H1 (cell line): ENCODE results near the gene STK39. TPM values are rescaled to one million over a fixed set of nuclear protein-coding genes. Genes with fewer than 3 reads are reported as not detected.

Source experiments
- CTCF ChIA-PET: fragments of 300-600 bp; sonication (Branson Sonifier 250); formaldehyde crosslinking; loops from one replicate; lab custom pipeline; 2021; ENCODE audit not compliant: partially characterized antibody; lab: Charles Lee
- POLR2A ChIA-PET: fragments of 300-600 bp; sonication (Branson Sonifier 250); formaldehyde crosslinking; loops from one replicate; lab custom pipeline; 2021; ENCODE audit warnings: inconsistent platforms; ENCODE audit not compliant: partially characterized antibody; lab: Charles Lee
- DNase-seq, 2 experiments: peaks; one replicate each; pipeline versions ENCODE4 v3.0.0 to v3.0.0-alpha.2; 2010 to 2022; ENCODE audit warnings: low spot score in 2 of 2, low read depth in 1 of 2, mixed read lengths in 1 of 2
- FAIRE-seq: peaks from 2 replicates; lab custom pipeline; 2011; peaks lifted over from hg19 to GRCh38; lab: Jason Lieb, UNC
- H2AFZ ChIP-seq: 2 replicates; pipeline ENCODE4 v1.8.1; 2012; ENCODE audit warnings: low read length, inconsistent platforms
- H2AK5ac ChIP-seq: 2 replicates; pipeline ENCODE4 v1.6.1; 2013; ENCODE audit warnings: low read depth, low read length
- H2BK120ac ChIP-seq: replicated peaks from 2 replicates; pipeline ENCODE3; 2013; ENCODE audit warnings: low read depth, low read length, inconsistent platforms
- H2BK12ac ChIP-seq: 2 replicates; pipeline ENCODE4 v1.6.1; 2013; ENCODE audit warnings: low read depth, low read length
- H2BK15ac ChIP-seq: 2 replicates; pipeline ENCODE4 v1.6.1; 2013; ENCODE audit warnings: low read length
- H2BK20ac ChIP-seq: 2 replicates; pipeline ENCODE4 v1.6.1; 2013; ENCODE audit warnings: low read length
- H2BK5ac ChIP-seq: 2 replicates; pipeline ENCODE4 v1.6.1; 2013; ENCODE audit warnings: low read depth, low read length
- H3K14ac ChIP-seq: 2 replicates; pipeline ENCODE4 v1.6.1; 2013; ENCODE audit warnings: inconsistent platforms; ENCODE audit not compliant: insufficient read length
- H3K18ac ChIP-seq: 2 replicates; pipeline ENCODE4 v1.6.1; 2013; ENCODE audit warnings: low read length; ENCODE audit errors: extremely low read depth
- H3K23ac ChIP-seq: 2 replicates; pipeline ENCODE4 v1.6.1; 2013; ENCODE audit warnings: inconsistent platforms; ENCODE audit not compliant: insufficient read length
- H3K23me2 ChIP-seq: 2 replicates; pipeline ENCODE4 v1.6.1; 2013; ENCODE audit warnings: low read depth, low read length
- H3K27ac ChIP-seq: 2 replicates; pipeline ENCODE4 v1.6.1; 2011; ENCODE audit warnings: low read depth, low read length, inconsistent platforms
- H3K27me3 ChIP-seq, 4 experiments: replicated peaks in 1 of 4; 1 replicate in 1 of 4; 2 replicates in 3 of 4; pipeline versions ENCODE4 v1.6.1 to v1.8.1; 2011 to 2013; ENCODE audit warnings: low read length in 3 of 4, mild to moderate bottlenecking in 3 of 4, inconsistent platforms in 2 of 4, mixed read lengths in 2 of 4, moderate library complexity in 1 of 4; ENCODE audit not compliant: control insufficient read depth in 3 of 4, insufficient read depth in 3 of 4; ENCODE audit errors: extremely low read depth in 1 of 4
- H3K36me3 ChIP-seq, 4 experiments: 2 replicates each; pipeline versions ENCODE4 v1.6.1 to v1.8.1; 2011 to 2013; ENCODE audit warnings: mild to moderate bottlenecking in 4 of 4, low read length in 3 of 4, moderate library complexity in 2 of 4, control low read depth in 1 of 4, inconsistent platforms in 1 of 4; ENCODE audit not compliant: insufficient read depth in 4 of 4, control insufficient read depth in 2 of 4
- H3K4ac ChIP-seq: replicated peaks from 2 replicates; pipeline ENCODE3; 2013; ENCODE audit warnings: low read length, low read depth, mixed read lengths, inconsistent platforms; ENCODE audit not compliant: insufficient read length
- H3K4me1 ChIP-seq, 4 experiments: replicated peaks in 1 of 4; 1 replicate in 1 of 4; 2 replicates in 3 of 4; pipeline versions ENCODE4 v1.6.1 to v1.8.1; 2011 to 2013; ENCODE audit warnings: low read length in 3 of 4, inconsistent platforms in 2 of 4, mixed read lengths in 1 of 4; ENCODE audit not compliant: insufficient read depth in 4 of 4, control insufficient read depth in 3 of 4
- H3K4me2 ChIP-seq, 2 experiments: 2 replicates each; pipeline versions ENCODE4 v1.6.1 to v1.8.1; 2011 to 2013; ENCODE audit warnings: low read depth in 2 of 2, low read length in 2 of 2, control low read depth in 1 of 2, inconsistent platforms in 1 of 2, mild to moderate bottlenecking in 1 of 2; ENCODE audit not compliant: insufficient read depth in 1 of 2
- H3K4me3 ChIP-seq, 4 experiments: fragments of 200-600, 300-600 bp in 1 of 4; sonication (generic), shearing (Covaris generic), sonication (Bioruptor Twin) in 1 of 4; 2 replicates each; pipeline versions ENCODE4 v1.5.1 to v1.8.1; 2011 to 2016; ENCODE audit warnings: low read length in 4 of 4, low read depth in 3 of 4, control low read depth in 2 of 4, inconsistent platforms in 2 of 4, mild to moderate bottlenecking in 2 of 4, mixed read lengths in 1 of 4, moderate library complexity in 1 of 4; ENCODE audit not compliant: insufficient read depth in 2 of 4; ENCODE audit errors: extremely low read depth in 1 of 4
- H3K56ac ChIP-seq: replicated peaks from 2 replicates; pipeline ENCODE3; 2013; ENCODE audit warnings: low read depth, mild to moderate bottlenecking, mixed read lengths, low read length, inconsistent platforms; ENCODE audit not compliant: insufficient read length
- H3K79me1 ChIP-seq: 2 replicates; pipeline ENCODE4 v1.6.1; 2013; ENCODE audit warnings: low read depth, low read length, control low read depth
- H3K79me2 ChIP-seq, 2 experiments: 2 replicates each; pipeline versions ENCODE4 v1.6.1 to v1.8.1; 2012 to 2013; ENCODE audit warnings: low read length in 2 of 2, mild to moderate bottlenecking in 2 of 2, inconsistent platforms in 1 of 2; ENCODE audit not compliant: insufficient read depth in 2 of 2, control insufficient read depth in 1 of 2
- H3K9ac ChIP-seq, 4 experiments: replicated peaks in 1 of 4; 1 replicate in 1 of 4; 2 replicates in 3 of 4; pipeline versions ENCODE4 v1.6.1 to v1.8.1; 2011 to 2013; ENCODE audit warnings: low read depth in 3 of 4, low read length in 3 of 4, control low read depth in 2 of 4, mild to moderate bottlenecking in 2 of 4, moderate library complexity in 2 of 4, inconsistent platforms in 1 of 4; ENCODE audit errors: extremely low read depth in 1 of 4
- H3K9me3 ChIP-seq, 2 experiments: 2 replicates each; pipeline versions ENCODE4 v1.6.1 to v1.8.1; 2012 to 2013; ENCODE audit warnings: mild to moderate bottlenecking in 2 of 2, moderate library complexity in 2 of 2, control low read depth in 1 of 2, inconsistent platforms in 1 of 2, low read depth in 1 of 2, low read length in 1 of 2, mixed read lengths in 1 of 2; ENCODE audit not compliant: insufficient read depth in 2 of 2
- H4K20me1 ChIP-seq, 2 experiments: replicated peaks in 1 of 2; 2 replicates each; pipeline versions ENCODE3 to v1.8.1; 2011 to 2013; ENCODE audit warnings: inconsistent platforms in 2 of 2, low read length in 2 of 2, mild to moderate bottlenecking in 1 of 2; ENCODE audit not compliant: insufficient read depth in 2 of 2, control insufficient read depth in 1 of 2
- H4K5ac ChIP-seq: 2 replicates; pipeline ENCODE4 v1.6.1; 2013; ENCODE audit warnings: low read length, low read depth, mixed read lengths, inconsistent platforms; ENCODE audit not compliant: insufficient read length
- H4K8ac ChIP-seq: 2 replicates; pipeline ENCODE4 v1.8.0; 2013; ENCODE audit warnings: mild to moderate bottlenecking, moderate library complexity, low read length, inconsistent platforms; ENCODE audit not compliant: insufficient read depth; ENCODE audit errors: extremely low read depth
- H4K91ac ChIP-seq: replicated peaks from 2 replicates; pipeline ENCODE3; 2013; ENCODE audit warnings: low read length, mixed read lengths, inconsistent platforms; ENCODE audit not compliant: insufficient read length
- BCL11A ChIP-seq, 2 experiments: IDR thresholded peaks; one replicate each; pipeline ENCODE4 v1.6.1; 2011; ENCODE audit warnings: low read depth in 2 of 2, low read length in 2 of 2, mild to moderate bottlenecking in 2 of 2
- CBX5 ChIP-seq: fragments of 300-800, 300-1000 bp; sonication (generic); IDR thresholded peaks from 2 replicates; pipeline ENCODE4 v1.7.1; 2016; ENCODE audit warnings: antibody characterized with exemption, low read length, low read depth
- CREB1 ChIP-seq: IDR thresholded peaks from 2 replicates; pipeline ENCODE4 v1.6.1; 2012; ENCODE audit warnings: inconsistent platforms
- EGR1 ChIP-seq: IDR thresholded peaks from 2 replicates; pipeline ENCODE4 v1.6.1; 2011; ENCODE audit warnings: low read depth, low read length, borderline replicate concordance
- EZH2 ChIP-seq: fragments of 200-600 bp; sonication (generic); IDR thresholded peaks from 2 replicates; pipeline ENCODE4 v1.7.1; 2012; ENCODE audit warnings: low read depth, mild to moderate bottlenecking, moderate library complexity, low read length, inconsistent platforms; ENCODE audit not compliant: severe bottlenecking
- HDAC6 ChIP-seq: IDR thresholded peaks from one replicate; pipeline ENCODE4 v1.7.1; 2012; ENCODE audit warnings: low read depth, mild to moderate bottlenecking, inconsistent platforms, low read length, moderate library complexity
- KDM4A ChIP-seq: IDR thresholded peaks from one replicate; pipeline ENCODE4 v1.7.1; 2012; ENCODE audit warnings: low read depth, mild to moderate bottlenecking, moderate library complexity, low read length, inconsistent platforms; ENCODE audit not compliant: severe bottlenecking
- MAX ChIP-seq: IDR thresholded peaks from 2 replicates; pipeline ENCODE4 v1.6.1; 2012; ENCODE audit warnings: inconsistent platforms
- NANOG ChIP-seq: IDR thresholded peaks from 2 replicates; pipeline ENCODE4 v1.6.1; 2011; ENCODE audit warnings: low read length, low read depth, mild to moderate bottlenecking, inconsistent platforms; ENCODE audit not compliant: insufficient read depth, poor library complexity, severe bottlenecking
- POLR2A ChIP-seq, 2 experiments: IDR thresholded peaks; 1 replicate in 1 of 2; 2 replicates in 1 of 2; pipeline ENCODE4 v1.6.1; 2011; ENCODE audit warnings: low read depth in 2 of 2, low read length in 2 of 2, mild to moderate bottlenecking in 2 of 2; ENCODE audit errors: control extremely low read depth in 1 of 2
- POU5F1 ChIP-seq: IDR thresholded peaks from 2 replicates; pipeline ENCODE4 v1.6.1; 2011; ENCODE audit warnings: low read depth, mild to moderate bottlenecking, low read length, moderate library complexity
- SAP30 ChIP-seq: fragments of 300-600 bp; sonication (generic); IDR thresholded peaks from 2 replicates; pipeline ENCODE4 v1.7.1; 2012; ENCODE audit warnings: low read length, moderate library complexity, mild to moderate bottlenecking, inconsistent platforms; ENCODE audit not compliant: insufficient read depth, insufficient replicate concordance
- TCF12 ChIP-seq: IDR thresholded peaks from 2 replicates; pipeline ENCODE4 v1.6.1; 2011; ENCODE audit warnings: low read depth, mild to moderate bottlenecking, low read length
- WGBS, 2 experiments: shearing (Covaris generic) in 1 of 2; methylation state at CpG; one replicate each; pipeline versions ENCODE4 v1.1.6 to v1.1.7; 2013 to 2015; ENCODE audit warnings: low lambda C conversion rate in 2 of 2, mixed read lengths in 2 of 2, inconsistent platforms in 1 of 2, low coverage in 1 of 2, missing lambda C conversion rate in 1 of 2; ENCODE audit not compliant: insufficient replicate concordance in 2 of 2, insufficient coverage in 1 of 2, insufficient read length in 1 of 2; ENCODE audit errors: extremely low coverage in 1 of 2, missing lambda C conversion rate in 1 of 2; 5-methylcytosine and 5-hydroxymethylcytosine counted together
- polyA plus RNA-seq, 7 experiments: library from polyadenylated mRNA; depleted of rRNA in 3 of 7; stranded (reverse) in 5 of 7; unstranded in 2 of 7; fragments of >200 nt in 5 of 7; fragments of 200-250 nt in 2 of 7; gene quantifications; 1 replicate in 5 of 7; 2 replicates in 1 of 7; 4 replicates in 1 of 7; pipeline versions ENCODE4 v1.2.1 to v1.2.3, GENCODE V29; 2011 to 2013; ENCODE audit warnings: missing spikeins in 2 of 7, mixed read lengths in 2 of 7
- total RNA-seq: library from RNA; stranded (reverse); fragmentation: NEBNext Ultra II Directional; extraction: Animal tissue kit (Norgen Biotek cat#: 25700); gene quantifications from 2 replicates; pipeline ENCODE4 v1.2.1, GENCODE V29; 2021

STK39 gene
- total and polyA plus RNA-seq, 2 of the 8 experiments (the other 6 are each of a cell fraction or from before 2014, with no cell fraction given) = 13.7 to 23.8 TPM

- Histone ChIP-seq H3K9ac (no peak overlapping the region), H2BK15ac (0 out of 2 replicates have a peak overlapping the region, but pooled peaks have one; percentile 9), H3K36me3 (no peaks in the 10 kb centered on the region), H3K4me3 (no peak overlapping the region), H3K4ac (no peak overlapping the region), H3K27me3 (no peaks in the 10 kb centered on the region), H3K79me1 (no peaks in the 10 kb centered on the region), H2BK5ac (no peak overlapping the region), H2BK20ac (no peak overlapping the region), H3K27ac (no peak overlapping the region), H3K23ac (no peak overlapping the region), H3K79me2 (no peaks in the 10 kb centered on the region), H3K18ac (no peak overlapping the region), H4K91ac (no peak overlapping the region), H2AFZ (no peak overlapping the region), H3K14ac (no peak overlapping the region), H3K23me2 (no peaks in the 10 kb centered on the region; the same call in 1 of the 2 replicates), H3K9me3 (no peaks in the 10 kb centered on the region), H4K8ac (no peak overlapping the region), H3K56ac (no peak overlapping the region), H4K20me1 (peaks cover 0 to 2% of the 10 kb centered on the region in 2 experiments), H4K5ac (no peak overlapping the region), H2AK5ac (no peak overlapping the region), H2BK12ac (no peak overlapping the region), H3K4me2 (no peak overlapping the region), H2BK120ac (no peak overlapping the region), H3K4me1 (no peaks in the 10 kb centered on the region; a peak in 2 of 7 replicates)
- ChIA-PET POLR2A (interaction anchor here (0.6 to 0.7 kb wide), 2 partner anchors 55 to 343 kb away, joined by 3 read pairs; no protein-coding TSS in a partner anchor), CTCF (interaction anchor here (0.6 to 1.3 kb wide), 4 partner anchors 76 to 833 kb away, joined by 3 to 6 read pairs (median 3); no protein-coding TSS in a partner anchor)
- WGBS, 2 experiments = 85% methylated on average over 9 of the region's 9 CpGs; no CpG with 5 or more reads in 1 of the 2 experiments
- no peak for DNase-seq
- FAIRE-seq = no peak
- no peak for TF ChIP-seq POLR2A (IDR thresholded peaks at IDR 0.05; ENCODE audit: control extremely low read depth in 1 of 2, low read depth in 2 of 2, low read length in 2 of 2)
- no peak for TF ChIP-seq TCF12
- TF ChIP-seq EGR1 = no peak
- TF ChIP-seq KDM4A = no peak
- TF ChIP-seq MAX = no peak
- no peak for TF ChIP-seq NANOG
- no peak for TF ChIP-seq CBX5
- no peak for TF ChIP-seq POU5F1
- no peak for TF ChIP-seq EZH2
- TF ChIP-seq BCL11A (IDR thresholded peaks at IDR 0.05; ENCODE audit: low read depth in 2 of 2, low read length in 2 of 2) = no peak
- no peak for TF ChIP-seq SAP30
- no peak for TF ChIP-seq CREB1
- no peak for TF ChIP-seq HDAC6
Measured at GRCh38 chr2:167960089-167960747, 287.2 kb downstream of the STK39 start.
